KBM-7 (cell line): Measurements from ENCODE around the gene ZSCAN16.
A peak's percentile ranks its signal among the peaks of the same experiment; 100 is the strongest.
"Not testable (repeated sequence)": the region's sequence is repeated elsewhere in the genome, so short reads cannot be mapped to it uniquely, and the experiment has no call there.

ENCODE experiments used
- DNase-seq: peaks from one replicate; pipeline ENCODE4 v3.0.0-alpha.2; 2015
- in situ Hi-C: fragments of 300-500 bp; cut with MboI; formaldehyde crosslinking; loops from 2 replicates; pipeline ENCODE4 v1.14.3; 2020; ENCODE audit warnings: low sequenced_read_pairs, low pct_unique_long_range_greater_than_20kb, mixed read lengths

ZSCAN16 gene

DNA sequence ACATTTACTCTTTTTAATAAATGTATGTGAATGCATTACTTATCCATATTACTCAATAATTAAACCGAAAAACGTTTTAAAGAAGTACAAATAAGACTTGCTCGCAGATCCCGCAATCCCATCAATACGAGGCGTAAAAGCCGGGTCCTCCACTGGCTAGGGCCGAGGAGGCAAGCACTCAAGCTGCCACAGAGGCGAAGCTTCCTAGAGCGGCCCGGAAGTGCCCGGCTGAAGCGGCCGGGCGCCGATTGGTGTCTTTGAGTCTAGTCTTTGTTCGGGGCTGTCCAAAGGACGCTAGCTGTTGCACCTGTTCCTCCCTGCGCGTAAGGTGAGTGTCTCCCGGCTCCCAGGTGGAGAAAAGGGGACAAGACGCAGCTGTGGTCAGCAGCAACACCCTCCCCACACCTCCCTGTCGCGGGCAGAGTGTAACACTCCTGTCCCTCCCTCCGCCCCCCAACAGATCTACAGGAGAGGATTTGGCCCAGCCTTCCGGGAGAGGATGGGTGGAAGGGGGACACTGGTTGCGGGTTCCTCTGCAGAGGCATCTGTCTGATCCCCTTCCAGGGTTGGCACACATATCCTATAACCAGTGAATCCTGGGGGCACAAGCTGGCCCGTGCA lies at the start of gene ZSCAN16:
Gene ZSCAN16 (plus strand): TSS at position 260 of the 621 bp plus-strand sequence. CDS start 835 bp downstream, outside the sequence.
- DNase-seq, result peak; percentile 83

DNA sequence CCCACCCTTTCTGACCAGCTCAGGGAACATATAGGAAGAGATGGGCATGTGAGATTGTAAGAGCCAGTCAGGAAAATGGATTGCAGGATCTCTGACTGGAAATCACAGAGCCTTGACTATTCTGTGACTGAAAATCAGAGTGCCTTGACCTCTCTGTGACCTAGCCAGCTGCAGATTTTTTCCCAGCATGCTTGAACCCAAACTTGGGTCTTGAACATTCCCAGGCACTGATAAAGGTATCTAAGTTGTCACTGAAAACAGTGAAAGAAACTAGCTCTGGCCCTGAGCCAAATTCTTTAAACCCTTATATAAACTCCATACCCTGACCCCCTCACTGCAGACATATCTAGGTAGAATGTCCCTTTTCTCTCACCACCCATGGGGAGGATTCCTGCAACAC lies 46.4 kb upstream of the ZSCAN16 start:
- in situ Hi-C loops, result no loop called here
- no peak for DNase-seq

More for the DNA sequence above, at the start of gene ZSCAN16:
- in situ Hi-C loops, result no loop called here

DNA sequence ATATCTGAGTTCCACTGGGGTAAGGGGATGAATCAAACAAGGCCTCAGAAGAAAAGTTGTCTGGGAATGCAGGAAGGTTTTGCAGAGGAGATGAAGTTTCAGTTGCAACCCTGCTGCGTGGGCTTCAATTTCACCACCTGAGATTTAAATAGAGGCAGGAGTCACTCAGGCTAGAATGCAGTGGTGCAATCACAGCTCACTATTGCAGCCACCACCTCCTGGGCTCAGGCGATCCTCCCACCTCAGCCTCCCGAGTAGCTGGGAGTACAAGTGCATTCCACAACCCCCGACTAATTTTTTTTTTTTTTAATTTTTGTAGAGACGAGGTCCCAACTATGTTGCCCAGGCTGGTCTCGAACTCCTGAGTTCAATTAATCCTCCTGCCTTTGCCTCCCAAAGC lies 45.6 kb upstream of the ZSCAN16 start:
- in situ Hi-C loops, result no loop called here
- no peak for DNase-seq

DNA sequence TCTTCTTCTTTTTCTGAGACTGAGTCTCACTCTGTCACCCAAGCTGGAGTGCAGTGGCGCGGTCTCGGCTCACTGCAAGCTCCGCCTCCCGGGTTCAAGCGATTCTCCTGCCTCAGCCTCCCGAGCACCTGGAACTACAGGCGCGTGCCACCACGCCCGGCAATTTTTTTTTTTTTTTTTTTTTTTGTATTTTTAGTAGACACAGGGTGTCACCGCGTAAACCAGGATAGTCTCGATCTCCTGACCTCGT lies 44.1 kb upstream of the ZSCAN16 start, which contains the start of gene ZNF165:
Gene ZNF165 (plus strand): TSS at position 188 of the 250 bp plus-strand sequence. CDS start 4,913 bp downstream, outside the sequence.
- in situ Hi-C loops, DNase-seq: not testable (repeated sequence)

DNA sequence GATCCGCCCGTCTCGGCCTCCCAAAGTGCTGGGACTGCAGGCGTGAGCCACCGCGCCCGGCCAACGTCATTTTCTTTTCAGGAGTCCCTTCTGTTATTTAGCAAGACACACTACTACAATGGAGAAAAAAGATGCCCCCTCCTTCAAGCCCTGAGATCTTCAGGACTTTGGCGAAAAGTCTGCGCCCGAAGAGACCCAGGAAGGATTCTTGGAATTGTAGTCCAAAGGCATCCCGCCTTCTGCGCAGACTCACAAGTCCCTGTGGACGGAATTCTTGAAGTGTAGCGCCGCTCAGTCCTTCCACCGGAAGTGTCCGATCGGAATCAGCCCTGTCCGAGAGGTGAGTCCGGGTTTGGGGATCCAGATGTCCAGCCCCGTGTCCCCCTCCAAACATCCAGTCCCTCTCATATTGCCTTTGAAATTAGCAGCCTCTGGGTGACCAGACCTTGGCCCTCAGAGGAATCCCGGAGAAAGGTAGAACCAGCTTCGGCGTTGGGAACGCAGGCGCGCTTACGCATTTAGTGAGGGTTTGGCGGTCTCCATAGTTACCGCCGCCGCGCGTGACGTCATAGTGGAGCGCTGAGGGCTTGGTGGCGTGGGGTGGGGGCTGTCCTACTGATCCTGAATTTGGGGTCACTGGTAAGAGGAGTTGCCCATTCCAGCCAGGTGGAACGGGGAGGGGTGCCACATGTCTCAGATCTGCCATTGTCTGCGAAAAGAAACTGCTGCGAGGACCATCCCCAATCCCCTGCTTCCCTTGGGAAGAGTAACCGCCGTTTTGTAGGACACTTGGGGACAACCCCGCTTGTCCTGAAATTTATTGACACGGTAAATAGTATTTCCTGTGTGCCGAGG lies 43.6 kb upstream of the ZSCAN16 start:
- DNase-seq, result peak; percentile 97
- in situ Hi-C loops, result no loop called here

DNA sequence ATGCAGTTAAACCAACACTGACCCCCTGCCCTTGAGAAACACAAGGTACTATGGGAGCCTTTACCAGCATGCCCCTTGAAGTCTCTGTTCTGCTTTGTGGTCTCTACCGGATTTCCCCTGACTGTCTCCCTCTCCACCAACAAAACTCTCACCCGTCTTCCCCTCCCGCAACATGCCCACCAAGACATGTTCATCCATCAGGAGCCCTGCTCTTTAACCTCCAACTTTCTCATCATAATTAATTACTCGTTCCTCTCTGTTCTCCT lies 43.0 kb upstream of the ZSCAN16 start:
- in situ Hi-C loops, result no loop called here
- peak; percentile 80 for DNase-seq

DNA sequence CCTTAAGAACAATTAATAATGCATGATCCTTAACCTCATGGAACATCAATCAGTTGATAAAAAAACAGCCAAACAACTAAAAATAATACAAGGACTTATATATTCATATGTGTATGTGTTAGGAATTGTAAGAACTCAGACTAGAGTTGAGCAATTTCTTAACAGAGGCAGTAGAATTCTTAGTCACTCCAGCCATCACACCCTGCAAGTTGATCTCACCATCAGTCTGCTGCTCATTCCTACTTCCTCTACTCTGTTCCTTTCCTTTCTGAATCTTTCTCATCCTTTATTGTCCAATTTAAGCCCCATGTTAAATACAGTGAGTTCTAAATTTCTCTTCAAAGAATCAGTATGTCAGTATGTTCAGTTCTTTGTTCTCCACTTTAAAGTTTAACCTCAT lies 41.5 kb upstream of the ZSCAN16 start:
- DNase-seq, result no peak
- in situ Hi-C loops, result no loop called here

DNA sequence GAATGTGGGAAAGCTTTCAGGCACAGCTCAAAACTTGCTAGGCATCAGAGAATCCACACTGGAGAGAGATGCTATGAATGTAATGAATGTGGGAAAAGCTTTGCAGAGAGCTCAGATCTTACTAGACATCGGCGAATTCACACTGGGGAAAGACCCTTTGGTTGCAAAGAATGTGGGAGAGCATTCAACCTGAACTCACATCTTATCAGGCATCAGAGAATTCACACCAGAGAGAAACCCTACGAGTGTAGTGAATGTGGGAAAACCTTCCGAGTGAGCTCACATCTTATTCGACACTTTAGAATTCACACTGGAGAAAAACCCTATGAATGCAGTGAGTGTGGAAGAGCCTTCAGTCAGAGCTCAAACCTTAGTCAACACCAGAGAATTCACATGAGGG lies 35.4 kb upstream of the ZSCAN16 start:
- in situ Hi-C loops, result no loop called here
- no peak for DNase-seq

DNA sequence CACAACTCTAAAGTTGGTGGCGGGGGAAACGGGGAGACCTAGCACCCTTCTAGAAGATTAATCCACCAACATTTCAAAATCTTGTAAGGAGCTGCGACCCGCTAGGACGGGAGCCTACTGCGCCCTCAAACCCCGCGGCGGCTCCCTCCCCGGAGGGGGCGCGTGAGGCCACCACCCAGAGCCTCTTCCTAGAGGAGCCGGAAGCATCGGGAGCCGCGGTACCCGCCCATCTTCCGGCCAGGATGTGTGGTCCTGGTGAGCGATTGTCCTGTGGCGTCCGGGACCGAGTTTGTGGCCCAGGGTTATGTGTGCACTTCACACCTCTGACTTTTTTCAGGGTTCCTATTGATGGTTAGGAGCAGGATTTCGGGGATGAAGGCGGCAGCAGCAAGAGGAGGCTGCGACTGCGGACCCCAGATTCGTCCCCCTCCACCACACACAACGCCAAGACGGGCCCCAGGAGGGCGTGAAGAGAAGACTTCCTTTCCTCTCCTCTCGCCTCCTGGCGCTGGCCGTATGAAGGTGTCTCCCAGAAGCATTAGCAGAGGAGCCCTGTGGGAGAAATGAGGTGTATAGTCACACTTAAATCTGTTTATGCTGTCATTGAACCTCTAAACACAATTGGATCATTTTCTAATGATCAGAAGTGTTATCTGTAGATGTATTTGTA lies 33.4 kb upstream of the ZSCAN16 start:
- in situ Hi-C loops, result no loop called here
- DNase-seq, result no peak

DNA sequence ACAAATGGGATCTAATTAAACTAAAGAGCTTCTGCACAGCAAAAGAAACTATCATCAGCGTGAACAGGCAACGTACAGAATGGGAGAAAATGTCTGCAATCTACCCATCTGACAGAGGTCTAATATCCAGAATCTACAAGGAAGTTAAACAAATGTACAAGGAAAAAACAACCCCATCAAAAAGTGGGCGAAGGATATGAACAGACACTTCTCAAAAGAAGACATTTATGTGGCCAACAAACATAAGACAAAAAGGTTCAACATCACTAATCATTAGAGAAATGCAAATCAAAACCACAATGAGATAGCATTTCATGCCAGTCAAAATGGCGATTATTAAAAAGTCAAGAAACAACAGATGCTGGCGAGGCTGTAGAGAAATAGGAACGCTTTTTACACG lies 22.2 kb upstream of the ZSCAN16 start:
- in situ Hi-C loops, DNase-seq: not testable (repeated sequence)

DNA sequence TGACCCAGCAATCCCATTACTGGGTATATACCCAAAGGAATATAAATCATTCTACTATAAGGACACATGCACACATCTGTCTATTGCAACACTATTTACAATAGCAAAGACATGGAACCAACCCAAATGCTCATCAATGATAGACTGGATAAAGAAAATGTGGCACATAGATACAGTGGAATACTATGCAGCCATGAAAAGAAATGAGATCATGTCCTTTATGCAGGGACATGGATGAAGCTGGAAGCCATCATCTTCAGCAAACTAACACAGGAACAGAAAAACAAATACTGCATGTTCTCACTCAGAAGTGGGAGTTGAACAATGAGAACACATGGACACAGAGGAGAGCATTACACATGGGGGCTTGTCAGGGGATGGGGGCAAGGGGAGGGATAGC lies 21.7 kb upstream of the ZSCAN16 start:
- DNase-seq, in situ Hi-C loops: not testable (repeated sequence)

DNA sequence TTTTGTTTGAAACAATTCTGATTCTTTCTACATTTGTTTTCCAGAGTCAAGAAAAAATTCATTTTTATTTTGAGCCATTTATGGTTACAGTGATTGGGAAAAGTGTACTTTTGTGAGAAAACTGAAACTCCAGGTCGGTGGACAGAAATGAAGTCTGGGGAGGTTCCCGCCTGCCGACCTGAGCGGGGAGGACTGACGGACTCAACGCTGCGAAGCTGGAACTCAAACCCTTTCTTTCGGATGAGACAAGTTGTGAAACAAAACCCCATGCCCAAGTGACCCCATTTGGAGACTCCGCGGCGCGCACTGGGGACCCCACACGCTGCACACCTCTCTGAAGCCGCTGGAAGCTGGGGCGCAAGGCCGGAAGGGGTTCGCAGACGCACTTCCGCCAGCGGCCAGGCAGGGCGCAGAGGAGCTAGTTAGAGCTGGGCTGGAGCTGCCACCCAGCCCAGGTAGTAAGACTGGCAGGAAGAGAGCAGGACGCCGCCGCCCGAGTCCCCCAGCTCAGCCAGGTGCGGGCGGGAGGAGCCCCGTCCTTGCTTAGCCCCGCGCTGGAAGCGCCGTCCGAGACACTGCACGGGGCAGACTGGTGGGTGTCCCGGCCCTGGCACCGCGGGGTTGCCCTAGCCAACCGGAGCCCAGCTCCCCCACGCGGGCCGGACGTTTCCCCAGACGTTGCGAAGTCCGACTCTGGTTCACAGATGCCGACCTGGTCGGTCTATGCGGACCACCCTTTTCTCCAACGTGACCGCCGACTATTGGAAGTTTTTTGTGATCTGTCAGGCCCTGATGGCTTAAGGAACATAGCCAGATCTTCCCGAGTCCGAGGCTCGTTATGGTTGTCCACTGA lies 19.8 kb upstream of the ZSCAN16 start:
- DNase-seq, result no peak
- in situ Hi-C loops, result no loop called here

DNA sequence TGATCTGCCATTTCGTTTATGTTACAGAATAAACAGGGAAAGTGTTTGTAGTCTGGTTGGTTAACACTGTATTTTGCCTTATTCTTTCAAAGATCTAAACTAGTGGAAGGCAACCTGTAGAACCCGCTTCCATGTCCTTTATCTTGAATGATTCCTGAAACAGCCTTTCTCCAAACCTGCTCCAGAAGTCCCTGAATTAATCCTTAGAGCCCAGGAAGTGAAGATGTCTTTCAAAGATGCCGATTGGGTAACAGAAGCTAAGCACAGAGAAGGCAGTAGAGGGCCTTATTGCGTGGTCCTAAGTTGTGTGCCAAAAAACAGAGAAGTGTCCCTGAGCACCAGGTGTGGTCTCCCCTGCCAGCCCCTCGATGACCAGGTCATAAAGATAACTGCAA lies 19.2 kb upstream of the ZSCAN16 start:
- no peak for DNase-seq
- in situ Hi-C loops, result no loop called here

DNA sequence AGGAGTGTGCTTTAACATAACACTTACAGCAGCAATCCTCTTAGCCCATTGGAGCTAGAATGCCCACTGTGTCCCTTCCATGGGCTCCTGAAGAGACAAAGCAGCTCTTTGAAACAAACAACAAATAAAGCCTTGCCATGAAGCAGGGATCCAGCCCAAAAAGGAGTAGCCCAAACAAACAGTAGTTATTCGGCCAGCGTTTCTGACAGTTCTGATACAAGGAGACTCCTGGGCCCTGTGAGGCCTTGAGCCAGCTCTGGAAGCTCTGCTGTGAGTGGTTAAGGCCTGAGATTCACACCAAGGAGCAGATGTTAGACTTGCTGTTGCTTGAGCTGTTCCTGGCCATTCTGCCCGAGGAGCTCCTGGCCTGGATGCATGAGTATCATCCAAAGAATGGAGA lies 16.9 kb upstream of the ZSCAN16 start:
- no peak for DNase-seq
- in situ Hi-C loops, result no loop called here

DNA sequence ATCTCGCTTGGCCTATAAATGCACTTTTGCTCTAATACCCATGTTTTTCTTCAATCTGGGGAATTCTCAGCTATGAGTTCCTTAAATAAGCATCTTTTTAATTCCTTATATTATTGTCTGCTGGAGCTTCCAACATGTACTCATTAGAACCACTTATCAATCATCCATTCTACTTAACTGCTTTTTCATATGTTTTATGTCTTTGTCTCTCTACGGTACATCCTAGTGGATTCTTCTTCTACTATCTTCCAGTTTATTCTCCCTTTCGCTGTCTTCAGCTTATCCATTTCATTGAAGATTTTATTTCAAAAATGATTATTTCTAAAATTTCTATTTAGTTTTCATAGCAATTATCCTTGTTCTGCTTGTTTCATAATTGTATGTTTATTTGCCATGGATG lies 12.4 kb upstream of the ZSCAN16 start:
- in situ Hi-C loops, result no loop called here
- no peak for DNase-seq

DNA sequence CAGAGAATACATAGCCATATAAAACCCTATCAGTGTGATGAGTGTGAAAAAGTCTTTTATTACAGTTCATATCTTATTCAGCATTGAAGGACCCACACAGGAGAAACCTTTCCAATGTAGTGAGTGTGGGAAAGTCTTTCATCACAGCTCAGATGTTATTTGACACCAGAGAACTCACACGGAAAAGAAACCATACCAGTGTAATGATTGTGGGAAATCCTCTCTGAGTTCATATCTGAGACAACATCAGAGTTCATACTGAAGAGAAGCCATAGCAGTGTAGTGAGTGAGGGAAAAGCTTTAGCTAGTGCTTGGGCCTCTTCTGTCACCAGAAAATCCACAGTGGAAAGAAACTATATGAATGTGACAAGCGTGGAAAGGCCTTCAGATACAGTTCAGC lies 8.6 kb upstream of the ZSCAN16 start:
- in situ Hi-C loops, result no loop called here
- DNase-seq, result no peak

DNA sequence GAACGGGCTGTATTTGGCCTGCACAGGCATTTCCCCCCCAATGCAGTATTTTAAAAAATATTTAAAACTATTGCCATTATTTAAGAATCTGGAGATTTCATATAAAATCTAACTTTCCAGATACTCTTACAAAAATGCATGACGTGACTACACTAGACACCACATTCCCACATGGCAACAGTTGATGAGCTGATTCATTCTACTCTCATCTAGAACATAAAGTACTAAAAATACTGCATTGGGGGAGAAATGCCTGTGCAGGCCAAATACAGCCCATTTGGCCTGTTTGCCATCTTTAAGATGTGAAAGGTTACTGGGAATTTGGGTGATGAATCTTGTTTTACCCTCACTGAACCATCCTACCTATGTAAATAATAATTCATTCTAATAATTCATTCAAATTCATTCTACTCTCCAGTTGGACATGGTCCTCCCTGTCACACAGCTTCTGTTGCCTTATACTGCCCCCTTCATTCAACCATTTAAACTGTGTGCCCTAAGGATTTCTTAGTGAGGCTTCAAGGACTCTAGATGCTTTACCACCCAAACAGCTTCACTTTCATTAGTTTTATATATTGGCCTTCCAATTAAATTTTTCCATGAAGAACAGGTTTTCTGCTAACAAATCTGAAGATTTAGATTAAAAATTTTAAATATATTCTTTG lies 6.9 kb upstream of the ZSCAN16 start:
- no peak for DNase-seq
- in situ Hi-C loops, result no loop called here

DNA sequence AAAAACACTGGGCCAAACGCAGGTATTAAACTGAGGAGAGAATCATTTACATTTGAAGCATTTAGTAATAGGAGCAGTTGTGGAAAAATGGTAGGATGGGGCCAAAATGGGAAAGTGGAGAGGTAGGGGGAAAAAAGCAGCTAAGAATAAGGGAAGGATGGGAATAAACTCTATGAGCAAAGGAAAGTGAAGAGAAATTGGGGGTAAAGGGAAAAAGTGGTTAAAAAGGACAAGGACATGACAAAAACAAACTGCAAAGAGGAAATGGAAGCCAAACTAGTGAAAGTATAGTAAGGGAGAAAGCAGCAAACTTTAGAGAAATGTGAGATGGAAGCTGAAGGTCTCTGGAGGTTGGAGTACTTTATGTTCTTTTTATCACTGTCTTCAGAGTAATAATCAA lies 6.2 kb upstream of the ZSCAN16 start:
- DNase-seq, result no peak
- in situ Hi-C loops, result no loop called here

DNA sequence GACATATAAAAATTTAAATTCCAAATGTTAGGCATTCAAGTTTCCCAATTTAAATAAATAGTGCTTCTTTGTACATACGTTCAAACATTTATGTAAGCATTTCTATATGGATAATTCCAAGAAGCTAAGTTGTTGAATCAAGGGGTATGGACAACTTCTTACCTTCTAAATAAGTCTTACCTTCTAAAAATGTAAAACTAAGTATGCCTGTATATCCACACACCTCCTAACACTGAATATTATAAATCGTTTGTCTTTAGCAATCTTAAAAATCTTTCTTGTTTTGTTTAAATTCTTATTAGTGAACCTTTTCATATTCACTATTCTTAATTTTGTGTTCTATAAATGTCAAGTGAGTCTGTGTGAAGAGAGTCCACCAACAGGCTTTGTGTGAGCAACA lies 2.5 kb upstream of the ZSCAN16 start:
- no peak for DNase-seq
- in situ Hi-C loops, result no loop called here
